Testis (tissue), 2 donors: ENCODE results near the gene C17orf78.

Experiments
- POLR2A ChIP-seq: fragments of 450-650 bp; IDR thresholded peaks from one replicate; pipeline ENCODE4 v1.6.1; 2017; ENCODE audit warnings: antibody characterized with exemption, mild to moderate bottlenecking, moderate library complexity
- TF ChIP-seq, protein P1 (sequence below), 3 experiments: fragments of 450-650 bp in 2 of 3; fragments of 200-600 bp in 1 of 3; sonication (generic) in 1 of 3; IDR thresholded peaks; one replicate each; pipeline ENCODE4 v1.5.1; 2016 to 2019; ENCODE audit warnings: antibody characterized with exemption in 3 of 3, mild to moderate bottlenecking in 2 of 3, moderate library complexity in 1 of 3

- TF ChIP-seq, protein P1, sequence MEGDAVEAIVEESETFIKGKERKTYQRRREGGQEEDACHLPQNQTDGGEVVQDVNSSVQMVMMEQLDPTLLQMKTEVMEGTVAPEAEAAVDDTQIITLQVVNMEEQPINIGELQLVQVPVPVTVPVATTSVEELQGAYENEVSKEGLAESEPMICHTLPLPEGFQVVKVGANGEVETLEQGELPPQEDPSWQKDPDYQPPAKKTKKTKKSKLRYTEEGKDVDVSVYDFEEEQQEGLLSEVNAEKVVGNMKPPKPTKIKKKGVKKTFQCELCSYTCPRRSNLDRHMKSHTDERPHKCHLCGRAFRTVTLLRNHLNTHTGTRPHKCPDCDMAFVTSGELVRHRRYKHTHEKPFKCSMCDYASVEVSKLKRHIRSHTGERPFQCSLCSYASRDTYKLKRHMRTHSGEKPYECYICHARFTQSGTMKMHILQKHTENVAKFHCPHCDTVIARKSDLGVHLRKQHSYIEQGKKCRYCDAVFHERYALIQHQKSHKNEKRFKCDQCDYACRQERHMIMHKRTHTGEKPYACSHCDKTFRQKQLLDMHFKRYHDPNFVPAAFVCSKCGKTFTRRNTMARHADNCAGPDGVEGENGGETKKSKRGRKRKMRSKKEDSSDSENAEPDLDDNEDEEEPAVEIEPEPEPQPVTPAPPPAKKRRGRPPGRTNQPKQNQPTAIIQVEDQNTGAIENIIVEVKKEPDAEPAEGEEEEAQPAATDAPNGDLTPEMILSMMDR (IDR thresholded peaks at IDR 0.05) = no peak
- no peak for TF ChIP-seq POLR2A
Observed at GRCh38 chr17:37389160-37389559, 13.4 kb downstream of the C17orf78 start.
